Measurements from ENCODE around the gene WASF3. TPM values are rescaled to one million over a fixed set of nuclear protein-coding genes. Genes with fewer than 3 reads are reported as not detected.

Gene WASF3
- total and polyA plus RNA-seq, 4 donors: 0.82 to 4.9 (median 2.3) TPM

DNA sequence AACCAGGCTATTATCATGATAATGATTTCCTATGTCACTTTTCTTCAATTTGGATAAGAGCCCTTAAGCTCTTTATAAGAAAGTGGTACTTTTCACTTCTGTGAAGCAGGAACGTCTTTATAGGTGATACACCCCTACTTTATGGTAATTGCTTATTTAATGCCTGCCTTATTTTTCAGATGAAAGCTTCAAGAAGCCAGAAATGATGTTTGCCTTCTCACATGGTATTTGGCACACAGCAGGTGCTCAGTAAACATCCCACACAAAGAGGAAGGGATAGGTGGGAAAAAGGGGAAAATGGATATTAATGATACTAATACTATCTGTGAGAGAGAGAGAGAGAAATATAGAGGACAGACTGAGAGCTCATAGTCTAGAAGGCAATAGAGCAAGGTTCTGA is 29.0 kb upstream of the WASF3 start:
- no peak for TF ChIP-seq FOXA1 (IDR thresholded peaks at IDR 0.05)
- TF ChIP-seq YY1 (IDR thresholded peaks at IDR 0.05): no peak
- TF ChIP-seq GABPA (IDR thresholded peaks at IDR 0.05 in 1 of 2, conservative IDR thresholded peaks at IDR 0.05 in 1 of 2): no peak
- no peak for TF ChIP-seq JUND (IDR thresholded peaks at IDR 0.05)
- TF ChIP-seq, protein P1, sequence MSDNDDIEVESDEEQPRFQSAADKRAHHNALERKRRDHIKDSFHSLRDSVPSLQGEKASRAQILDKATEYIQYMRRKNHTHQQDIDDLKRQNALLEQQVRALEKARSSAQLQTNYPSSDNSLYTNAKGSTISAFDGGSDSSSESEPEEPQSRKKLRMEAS (IDR thresholded peaks at IDR 0.05): no peak
- TF ChIP-seq NR2F2 (IDR thresholded peaks at IDR 0.05): no peak
- TF ChIP-seq, protein P2, sequence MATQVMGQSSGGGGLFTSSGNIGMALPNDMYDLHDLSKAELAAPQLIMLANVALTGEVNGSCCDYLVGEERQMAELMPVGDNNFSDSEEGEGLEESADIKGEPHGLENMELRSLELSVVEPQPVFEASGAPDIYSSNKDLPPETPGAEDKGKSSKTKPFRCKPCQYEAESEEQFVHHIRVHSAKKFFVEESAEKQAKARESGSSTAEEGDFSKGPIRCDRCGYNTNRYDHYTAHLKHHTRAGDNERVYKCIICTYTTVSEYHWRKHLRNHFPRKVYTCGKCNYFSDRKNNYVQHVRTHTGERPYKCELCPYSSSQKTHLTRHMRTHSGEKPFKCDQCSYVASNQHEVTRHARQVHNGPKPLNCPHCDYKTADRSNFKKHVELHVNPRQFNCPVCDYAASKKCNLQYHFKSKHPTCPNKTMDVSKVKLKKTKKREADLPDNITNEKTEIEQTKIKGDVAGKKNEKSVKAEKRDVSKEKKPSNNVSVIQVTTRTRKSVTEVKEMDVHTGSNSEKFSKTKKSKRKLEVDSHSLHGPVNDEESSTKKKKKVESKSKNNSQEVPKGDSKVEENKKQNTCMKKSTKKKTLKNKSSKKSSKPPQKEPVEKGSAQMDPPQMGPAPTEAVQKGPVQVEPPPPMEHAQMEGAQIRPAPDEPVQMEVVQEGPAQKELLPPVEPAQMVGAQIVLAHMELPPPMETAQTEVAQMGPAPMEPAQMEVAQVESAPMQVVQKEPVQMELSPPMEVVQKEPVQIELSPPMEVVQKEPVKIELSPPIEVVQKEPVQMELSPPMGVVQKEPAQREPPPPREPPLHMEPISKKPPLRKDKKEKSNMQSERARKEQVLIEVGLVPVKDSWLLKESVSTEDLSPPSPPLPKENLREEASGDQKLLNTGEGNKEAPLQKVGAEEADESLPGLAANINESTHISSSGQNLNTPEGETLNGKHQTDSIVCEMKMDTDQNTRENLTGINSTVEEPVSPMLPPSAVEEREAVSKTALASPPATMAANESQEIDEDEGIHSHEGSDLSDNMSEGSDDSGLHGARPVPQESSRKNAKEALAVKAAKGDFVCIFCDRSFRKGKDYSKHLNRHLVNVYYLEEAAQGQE (IDR thresholded peaks at IDR 0.05): no peak
- no peak for TF ChIP-seq SP1 (IDR thresholded peaks at IDR 0.05)
- Histone ChIP-seq H3K9me3 (ENCODE audit: control insufficient read depth in 4 of 4, low read length in 3 of 4) (peaks cover 0 to 1% (median 0%) of the 10 kb centered on the region in 4 donors), H3K27me3 (ENCODE audit: control insufficient read depth in 4 of 4, insufficient read depth in 4 of 4, low read length in 3 of 4) (peaks cover 0 to 2% (median 0%) of the 10 kb centered on the region in 4 donors), H3K27ac (ENCODE audit: low read depth in 1 of 2, low read length in 2 of 2) (no peak overlapping the region), H3K9ac (ENCODE audit: low read depth in 1 of 2, low read length in 2 of 2) (no peak overlapping the region), H3K36me3 (ENCODE audit: control insufficient read depth in 4 of 4, insufficient read depth in 3 of 4, low read depth in 1 of 4, low read length in 3 of 4) (no peaks in the 10 kb centered on the region), H3K4me3 (ENCODE audit: low read depth in 1 of 3, low read length in 3 of 3) (no peak overlapping the region), H3K4me1 (ENCODE audit: control insufficient read depth in 4 of 4, insufficient read depth in 4 of 4, low read length in 3 of 4) (no peaks in the 10 kb centered on the region)
- no peak for DNase-seq (ENCODE audit: low spot score)
- 17% methylated on average over 1 of the region's 1 CpG for WGBS

DNA sequence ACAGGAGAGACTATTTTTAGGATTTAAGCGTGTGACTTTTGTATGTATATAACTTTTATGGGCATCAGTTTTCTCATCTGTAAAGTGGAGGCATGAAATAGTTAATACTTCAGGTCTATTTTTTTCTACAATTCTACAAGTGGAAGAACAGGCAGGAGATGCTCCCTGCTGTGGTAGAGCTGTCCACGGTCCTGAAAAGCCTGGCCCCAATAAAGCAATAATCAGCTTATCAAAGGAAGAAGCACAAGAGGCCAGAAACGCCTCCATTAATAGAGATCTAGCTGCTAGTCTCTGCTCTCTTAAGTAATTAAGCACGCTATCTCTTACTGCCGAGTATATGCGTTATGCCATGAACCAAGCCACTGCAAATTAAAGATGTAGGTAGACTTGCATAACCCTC is 28.0 kb upstream of the WASF3 start:
- H3K4me3 ChIP-seq (ENCODE audit: low read depth in 1 of 3, low read length in 3 of 3): no peak overlapping the region
- no peaks in the 10 kb centered on the region for H3K36me3 ChIP-seq (ENCODE audit: control insufficient read depth in 4 of 4, insufficient read depth in 3 of 4, low read depth in 1 of 4, low read length in 3 of 4)
- H3K9ac ChIP-seq (ENCODE audit: low read depth in 1 of 2, low read length in 2 of 2): no peak overlapping the region
- no peaks in the 10 kb centered on the region for H3K4me1 ChIP-seq (ENCODE audit: control insufficient read depth in 4 of 4, insufficient read depth in 4 of 4, low read length in 3 of 4)
- peaks cover 0 to 1% (median 0%) of the 10 kb centered on the region in 4 donors for H3K9me3 ChIP-seq (ENCODE audit: control insufficient read depth in 4 of 4, low read length in 3 of 4)
- DNase-seq (ENCODE audit: low spot score): peak; percentile 38
- TF ChIP-seq, protein P2 (IDR thresholded peaks at IDR 0.05): peak; percentile 99
- no peak for TF ChIP-seq FOXA1 (IDR thresholded peaks at IDR 0.05)
- TF ChIP-seq, protein P3, sequence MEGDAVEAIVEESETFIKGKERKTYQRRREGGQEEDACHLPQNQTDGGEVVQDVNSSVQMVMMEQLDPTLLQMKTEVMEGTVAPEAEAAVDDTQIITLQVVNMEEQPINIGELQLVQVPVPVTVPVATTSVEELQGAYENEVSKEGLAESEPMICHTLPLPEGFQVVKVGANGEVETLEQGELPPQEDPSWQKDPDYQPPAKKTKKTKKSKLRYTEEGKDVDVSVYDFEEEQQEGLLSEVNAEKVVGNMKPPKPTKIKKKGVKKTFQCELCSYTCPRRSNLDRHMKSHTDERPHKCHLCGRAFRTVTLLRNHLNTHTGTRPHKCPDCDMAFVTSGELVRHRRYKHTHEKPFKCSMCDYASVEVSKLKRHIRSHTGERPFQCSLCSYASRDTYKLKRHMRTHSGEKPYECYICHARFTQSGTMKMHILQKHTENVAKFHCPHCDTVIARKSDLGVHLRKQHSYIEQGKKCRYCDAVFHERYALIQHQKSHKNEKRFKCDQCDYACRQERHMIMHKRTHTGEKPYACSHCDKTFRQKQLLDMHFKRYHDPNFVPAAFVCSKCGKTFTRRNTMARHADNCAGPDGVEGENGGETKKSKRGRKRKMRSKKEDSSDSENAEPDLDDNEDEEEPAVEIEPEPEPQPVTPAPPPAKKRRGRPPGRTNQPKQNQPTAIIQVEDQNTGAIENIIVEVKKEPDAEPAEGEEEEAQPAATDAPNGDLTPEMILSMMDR (IDR thresholded peaks at IDR 0.05; ENCODE audit: low read depth, low read length, missing input control): no peak
- no peak for TF ChIP-seq RXRA (IDR thresholded peaks at IDR 0.05)
- TF ChIP-seq TAF1 (conservative IDR thresholded peaks at IDR 0.05): no peak
- 29% methylated on average over 6 of the region's 6 CpGs for WGBS
- H3K27ac ChIP-seq (ENCODE audit: low read depth in 1 of 2, low read length in 2 of 2): no peak overlapping the region
- peaks cover 0 to 3% (median 0%) of the 10 kb centered on the region in 4 donors for H3K27me3 ChIP-seq (ENCODE audit: control insufficient read depth in 4 of 4, insufficient read depth in 4 of 4, low read length in 3 of 4)
